ENCODE measurements around the gene RASL10B. TPM values are rescaled to one million over a fixed set of nuclear protein-coding genes. Genes with fewer than 3 reads are reported as not detected.

The RASL10B gene
- total and polyA plus RNA-seq, 10 of the 15 experiments (the other 5 are each of a cell fraction or from before 2014, with no cell fraction given), result not detected

DNA sequence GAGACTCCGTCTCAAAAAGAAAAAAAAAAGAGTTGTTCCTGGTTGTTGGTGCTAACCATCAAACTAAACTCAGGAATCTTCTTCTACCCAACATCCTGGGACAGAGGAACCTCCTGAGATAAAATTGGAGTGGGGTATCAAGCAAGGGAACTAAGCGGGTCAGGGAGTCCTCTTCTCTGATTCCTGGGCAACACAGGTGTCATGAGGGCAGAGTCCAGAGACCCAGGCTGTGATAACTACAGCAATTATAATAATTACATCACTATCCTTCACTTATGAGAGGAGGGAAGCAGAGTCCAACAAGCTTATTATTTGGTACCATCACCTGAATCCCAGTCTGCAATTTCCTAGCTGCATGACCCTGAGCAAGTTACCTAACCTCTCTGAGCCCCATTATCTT is 37.4 kb downstream of the RASL10B start:
- no peaks in the 10 kb centered on the region for H3K79me2 ChIP-seq (ENCODE audit: control insufficient read depth, insufficient read depth, low read length)
- H4K20me1 ChIP-seq (ENCODE audit: control insufficient read depth, insufficient read depth), result no peaks in the 10 kb centered on the region
- SMC1A ChIA-PET (ENCODE audit: uncharacterized antibody, unreplicated experiment), result no interaction called here
- H3K4me3 ChIP-seq, result no peak overlapping the region
- CTCF ChIA-PET, result interaction anchor here (0.9 to 2.3 kb wide), 3 partner anchors 19 to 40 kb away, joined by 3 to 8 read pairs (median 3); partner anchors contain the start of gene TAF15
- no TSS peak for BruUV-seq (replicated peaks)
- RAD21 ChIA-PET (ENCODE audit: unreplicated experiment), result no interaction called here
- peaks cover 5% of the 10 kb centered on the region for H3K4me1 ChIP-seq (ENCODE audit: control insufficient read depth, insufficient read depth, low read length)
- H3K36me3 ChIP-seq (ENCODE audit: control insufficient read depth in 2 of 2, insufficient read depth in 2 of 2, low read length in 1 of 2), result no peaks in the 10 kb centered on the region
- H3K27ac ChIP-seq (ENCODE audit: control insufficient read depth, insufficient read depth), result no peak overlapping the region
- ATAC-seq (no peak), DNase-seq (ENCODE audit: low read depth, low spot score) (no peak), FAIRE-seq (no peak)
- H2AFZ ChIP-seq (ENCODE audit: control insufficient read depth, low read depth, low read length), result no peak overlapping the region
- H3K27me3 ChIP-seq (replicated peaks in 1 of 2; ENCODE audit: control insufficient read depth in 2 of 2, insufficient read depth in 2 of 2, low read length in 1 of 2), result peaks cover 4 to 6% of the 10 kb centered on the region in 2 experiments
- 72% methylated on average over 2 of the region's 2 CpGs for WGBS (ENCODE audit: insufficient coverage, insufficient replicate concordance, low lambda C conversion rate, missing lambda C conversion rate)
- intact Hi-C loops (cut with micrococcal nuclease; ENCODE audit: unreplicated experiment) (no loop called here), in situ Hi-C loops (cut with MboI) (loop anchor here (5.0 kb wide), 1 partner anchor 39 kb away; the partner anchor contains the start of gene TAF15)
- H3K4me2 ChIP-seq (ENCODE audit: control insufficient read depth, insufficient read depth), result no peak overlapping the region
- TF ChIP-seq GATAD2B (conservative IDR thresholded peaks at IDR 0.05; ENCODE audit: low read depth) (no peak), HDGF (IDR thresholded peaks at IDR 0.05) (no peak), CHD1 (IDR thresholded peaks at IDR 0.05; ENCODE audit: low read depth, low read length) (no peak), PBX3 (IDR thresholded peaks at IDR 0.05; ENCODE audit: insufficient replicate concordance, low read depth, low read length) (no peak), EED (IDR thresholded peaks at IDR 0.05; ENCODE audit: low read depth) (no peak), BCL11A (IDR thresholded peaks at IDR 0.05; ENCODE audit: low read depth, low read length) (no peak), MTA2 (IDR thresholded peaks at IDR 0.05; ENCODE audit: low read depth) (no peak), KLF5 (IDR thresholded peaks at IDR 0.05; ENCODE audit: partially characterized antibody) (no peak), ATF7 (IDR thresholded peaks at IDR 0.05; ENCODE audit: low read depth) (no peak), RB1 (IDR thresholded peaks at IDR 0.05; ENCODE audit: borderline replicate concordance) (no peak), MXI1 (IDR thresholded peaks at IDR 0.05; ENCODE audit: low read depth, low read length) (no peak), HDAC2 (IDR thresholded peaks at IDR 0.05) (no peak), CTCF (IDR thresholded peaks at IDR 0.05 in 2 of 3, conservative IDR thresholded peaks at IDR 0.05 in 1 of 3; ENCODE audit: control insufficient read depth in 2 of 3, extremely low read depth in 1 of 3, insufficient read depth in 1 of 3, low read depth in 3 of 3, low read length in 3 of 3) (no peak), ASH2L (IDR thresholded peaks at IDR 0.05; ENCODE audit: borderline replicate concordance, low read depth) (no peak), TCF12 (IDR thresholded peaks at IDR 0.05; ENCODE audit: low read depth, low read length) (no peak), E2F4 (IDR thresholded peaks at IDR 0.05; ENCODE audit: low read depth, low read length) (no peak), E4F1 (IDR thresholded peaks at IDR 0.05; ENCODE audit: borderline replicate concordance, partially characterized antibody) (no peak), WRNIP1 (IDR thresholded peaks at IDR 0.05; ENCODE audit: borderline replicate concordance, low read depth, low read length) (no peak)
- TF ChIP-seq, protein P1, sequence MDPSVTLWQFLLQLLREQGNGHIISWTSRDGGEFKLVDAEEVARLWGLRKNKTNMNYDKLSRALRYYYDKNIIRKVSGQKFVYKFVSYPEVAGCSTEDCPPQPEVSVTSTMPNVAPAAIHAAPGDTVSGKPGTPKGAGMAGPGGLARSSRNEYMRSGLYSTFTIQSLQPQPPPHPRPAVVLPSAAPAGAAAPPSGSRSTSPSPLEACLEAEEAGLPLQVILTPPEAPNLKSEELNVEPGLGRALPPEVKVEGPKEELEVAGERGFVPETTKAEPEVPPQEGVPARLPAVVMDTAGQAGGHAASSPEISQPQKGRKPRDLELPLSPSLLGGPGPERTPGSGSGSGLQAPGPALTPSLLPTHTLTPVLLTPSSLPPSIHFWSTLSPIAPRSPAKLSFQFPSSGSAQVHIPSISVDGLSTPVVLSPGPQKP (IDR thresholded peaks at IDR 0.05; ENCODE audit: low read depth, low read length), result no peak
- POLR2A ChIA-PET, result no interaction called here
- H3K9ac ChIP-seq (ENCODE audit: control insufficient read depth, insufficient read depth, low read length), result no peak overlapping the region
- no peaks in the 10 kb centered on the region for H3K9me3 ChIP-seq (replicated peaks; ENCODE audit: control insufficient read depth, insufficient read depth, low read length)

All from GM12878 (cell line).